ENCODE results near the gene HTR6. TPM values are rescaled to one million over a fixed set of nuclear protein-coding genes. Genes with fewer than 3 reads are reported as not detected.

Gene HTR6
- total RNA-seq, 1 experiment from 2014 or later, result 0.37 TPM

- H2AK5ac ChIP-seq (ENCODE audit: insufficient read length, low read length), result no peak overlapping the region
- Mint-ChIP-seq H3K4me1 (peaks cover 18 to 42% of the 10 kb centered on the region in 2 experiments), H3K36me3 (ENCODE audit: insufficient read depth in 1 of 3, low read depth in 3 of 3) (no peaks in the 10 kb centered on the region), H3K27me3 (ENCODE audit: low read depth) (peaks cover 16% of the 10 kb centered on the region), H3K27ac (no peak overlapping the region), H3K9me3 (no peaks in the 10 kb centered on the region), H3K4me3 (no peak overlapping the region)
- H3K4me2 ChIP-seq (ENCODE audit: insufficient read depth, insufficient read length, low read length), result no peak overlapping the region
- H4K91ac ChIP-seq (ENCODE audit: insufficient read length, low read depth, low read length), result no peak overlapping the region
- WGBS (ENCODE audit: extremely low coverage, insufficient read length, low lambda C conversion rate), result no CpG with 5 or more reads among the region's 7 CpGs
- TF ChIP-seq, protein P1, sequence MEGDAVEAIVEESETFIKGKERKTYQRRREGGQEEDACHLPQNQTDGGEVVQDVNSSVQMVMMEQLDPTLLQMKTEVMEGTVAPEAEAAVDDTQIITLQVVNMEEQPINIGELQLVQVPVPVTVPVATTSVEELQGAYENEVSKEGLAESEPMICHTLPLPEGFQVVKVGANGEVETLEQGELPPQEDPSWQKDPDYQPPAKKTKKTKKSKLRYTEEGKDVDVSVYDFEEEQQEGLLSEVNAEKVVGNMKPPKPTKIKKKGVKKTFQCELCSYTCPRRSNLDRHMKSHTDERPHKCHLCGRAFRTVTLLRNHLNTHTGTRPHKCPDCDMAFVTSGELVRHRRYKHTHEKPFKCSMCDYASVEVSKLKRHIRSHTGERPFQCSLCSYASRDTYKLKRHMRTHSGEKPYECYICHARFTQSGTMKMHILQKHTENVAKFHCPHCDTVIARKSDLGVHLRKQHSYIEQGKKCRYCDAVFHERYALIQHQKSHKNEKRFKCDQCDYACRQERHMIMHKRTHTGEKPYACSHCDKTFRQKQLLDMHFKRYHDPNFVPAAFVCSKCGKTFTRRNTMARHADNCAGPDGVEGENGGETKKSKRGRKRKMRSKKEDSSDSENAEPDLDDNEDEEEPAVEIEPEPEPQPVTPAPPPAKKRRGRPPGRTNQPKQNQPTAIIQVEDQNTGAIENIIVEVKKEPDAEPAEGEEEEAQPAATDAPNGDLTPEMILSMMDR (conservative IDR thresholded peaks at IDR 0.05), result no peak
- H3K79me2 ChIP-seq (ENCODE audit: insufficient read depth, low read length), result no peaks in the 10 kb centered on the region
- no peaks in the 10 kb centered on the region for H3K4me1 ChIP-seq (ENCODE audit: insufficient read depth, low read length)
- no peaks in the 10 kb centered on the region for H4K20me1 ChIP-seq (ENCODE audit: control insufficient read depth, insufficient read depth, insufficient read length)
- no peak overlapping the region for H3K18ac ChIP-seq (ENCODE audit: insufficient read length, low read depth, low read length)
- H2BK20ac ChIP-seq (ENCODE audit: low read depth, low read length, poor library complexity, severe bottlenecking), result no peak overlapping the region
- H3K56ac ChIP-seq (ENCODE audit: insufficient read length, low read depth, low read length), result no peak overlapping the region
- no peak overlapping the region for H3K4ac ChIP-seq (ENCODE audit: low read depth, low read length)
- no peak overlapping the region for H2BK5ac ChIP-seq (ENCODE audit: insufficient read length, low read length)
- no peak overlapping the region for H3T11ph ChIP-seq (ENCODE audit: low read length)
- no peak for DNase-seq
- no peak overlapping the region for H3K9ac ChIP-seq (ENCODE audit: extremely low read depth, insufficient read length, low read length)
- no peak overlapping the region for H2BK15ac ChIP-seq (ENCODE audit: low read depth, low read length)
- H3K79me1 ChIP-seq (ENCODE audit: insufficient read depth, low read depth, low read length, poor library complexity, severe bottlenecking), result no peaks in the 10 kb centered on the region
- H2BK120ac ChIP-seq (ENCODE audit: low read depth, low read length, poor library complexity, severe bottlenecking), result no peak overlapping the region
- H2BK12ac ChIP-seq (ENCODE audit: insufficient read length, low read depth, low read length), result no peak overlapping the region
- no peak overlapping the region for H2AFZ ChIP-seq (ENCODE audit: low read length)
- no peak overlapping the region for H4K5ac ChIP-seq (ENCODE audit: insufficient read length, low read depth, low read length)
- H3K27ac ChIP-seq (ENCODE audit: insufficient read length, low read depth, low read length), result no peak overlapping the region
- H3K23me2 ChIP-seq (ENCODE audit: insufficient read length, low read depth, low read length, poor library complexity, severe bottlenecking), result no peaks in the 10 kb centered on the region
- H3K23ac ChIP-seq (ENCODE audit: insufficient read length, low read depth, low read length), result no peak overlapping the region
- H3K14ac ChIP-seq (ENCODE audit: insufficient read depth, low read length), result no peak overlapping the region
- H4K8ac ChIP-seq (replicated peaks; ENCODE audit: insufficient read length, low read depth, low read length), result no peak overlapping the region
- no peaks in the 10 kb centered on the region for H3K9me3 ChIP-seq (ENCODE audit: control insufficient read depth, low read depth, low read length)
- H3K27me3 ChIP-seq (ENCODE audit: insufficient read depth, low read length), result no peaks in the 10 kb centered on the region
Measured at GRCh38 chr1:19680644-19681043, 16.0 kb downstream of the HTR6 start.
